Fibroblast of the conjunctiva (primary cell): ENCODE measurements around the gene SRRT.
"Not testable (repeated sequence)": the region's sequence is repeated elsewhere in the genome, so short reads cannot be mapped to it uniquely, and the experiment has no call there.

ENCODE experiments used
- DNase-seq: peaks from one replicate; pipeline ENCODE4 v3.0.0-alpha.2; 2010; ENCODE audit warnings: low read depth

Gene SRRT

GRCh38 chr7:100893910-100894721, 19.2 kb downstream of the SRRT start:
- DNase-seq, result no peak

DNA sequence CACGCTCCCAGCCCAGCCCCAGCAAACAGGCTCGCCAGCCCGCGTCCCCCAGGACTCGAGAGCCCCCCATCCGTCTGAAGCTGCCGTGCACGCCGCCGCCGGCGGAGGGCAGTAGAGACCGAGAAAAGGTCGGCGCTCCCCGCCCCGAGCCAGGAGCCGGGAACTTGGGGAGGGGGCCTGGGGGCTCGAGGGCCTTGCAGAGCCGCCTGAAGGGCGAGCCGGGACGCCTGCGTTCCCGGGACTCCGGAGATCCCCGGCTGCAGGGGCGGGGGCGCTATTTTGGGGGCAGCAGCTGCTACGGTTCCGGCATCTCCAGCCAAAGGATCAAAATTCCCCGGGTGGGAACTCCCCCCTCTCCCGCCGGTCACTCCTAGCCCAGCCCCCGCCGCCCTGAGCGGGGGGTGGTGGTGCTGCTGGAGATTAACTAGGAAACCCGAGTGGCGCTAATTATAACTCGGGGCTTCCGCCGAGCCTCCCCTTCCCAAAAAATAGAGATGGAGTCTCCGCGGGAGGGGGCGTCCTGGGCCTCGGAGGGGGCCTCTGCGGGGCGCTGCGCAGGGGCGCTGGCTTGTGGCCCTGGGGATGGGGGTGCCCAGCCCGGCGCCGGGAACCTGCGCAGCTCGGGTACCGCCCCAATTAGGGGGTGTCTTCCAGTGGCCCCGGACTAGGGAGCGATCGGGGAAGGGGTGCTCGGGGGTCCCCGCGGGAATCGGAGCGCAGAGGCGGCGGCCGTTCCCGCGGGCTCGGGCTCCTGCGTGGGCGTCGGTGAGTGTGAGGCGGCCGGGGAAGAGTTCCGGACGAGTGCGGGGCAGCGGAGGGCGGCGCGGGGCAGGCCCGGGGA, 20.2 kb downstream of the SRRT start:
- DNase-seq, result no peak

- no peak for DNase-seq
Observed at GRCh38 chr7:100895701-100895955, 20.7 kb downstream of the SRRT start, which contains the start of gene ACHE. TSS of gene ACHE (minus strand) at chr7:100895888. CDS start at chr7:100894232, 1,656 bp downstream.

DNA sequence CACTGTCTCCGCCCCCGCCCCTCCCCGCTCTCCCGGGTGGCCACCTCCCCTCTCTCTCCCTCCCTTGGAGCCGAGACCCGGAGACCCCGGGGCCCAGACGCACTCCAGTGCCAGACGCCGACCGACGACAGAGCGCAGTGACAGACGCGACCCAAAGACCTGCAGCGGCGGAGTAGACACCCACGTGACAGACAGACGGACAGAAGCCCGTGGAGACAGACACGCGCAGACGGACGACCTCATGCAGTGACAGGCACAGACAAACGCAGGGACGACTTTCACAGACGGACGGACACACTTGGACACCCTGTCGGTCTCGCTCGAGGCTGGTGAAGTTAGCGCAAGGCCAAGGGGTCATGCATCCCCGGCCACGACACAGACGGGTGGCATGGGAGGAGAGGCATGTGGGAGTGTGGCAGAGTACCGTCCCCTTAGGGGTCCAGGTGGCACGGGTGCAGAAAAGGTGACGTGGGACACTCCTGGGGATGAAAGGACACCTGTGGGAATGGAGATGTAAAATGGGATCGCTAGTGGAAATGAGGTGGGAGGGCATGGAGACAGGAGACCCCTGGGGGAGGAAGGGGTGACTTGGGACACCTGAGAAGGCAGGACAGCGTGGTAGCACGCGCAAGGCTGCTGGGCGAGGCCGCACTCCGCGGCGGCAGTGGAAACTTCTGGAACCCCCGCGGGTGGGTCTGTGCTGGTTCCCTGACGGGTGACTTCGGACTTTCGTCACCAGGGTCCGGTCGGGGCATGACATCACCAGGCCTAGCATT, 21.2 kb downstream of the SRRT start:
- DNase-seq, result no peak

DNA sequence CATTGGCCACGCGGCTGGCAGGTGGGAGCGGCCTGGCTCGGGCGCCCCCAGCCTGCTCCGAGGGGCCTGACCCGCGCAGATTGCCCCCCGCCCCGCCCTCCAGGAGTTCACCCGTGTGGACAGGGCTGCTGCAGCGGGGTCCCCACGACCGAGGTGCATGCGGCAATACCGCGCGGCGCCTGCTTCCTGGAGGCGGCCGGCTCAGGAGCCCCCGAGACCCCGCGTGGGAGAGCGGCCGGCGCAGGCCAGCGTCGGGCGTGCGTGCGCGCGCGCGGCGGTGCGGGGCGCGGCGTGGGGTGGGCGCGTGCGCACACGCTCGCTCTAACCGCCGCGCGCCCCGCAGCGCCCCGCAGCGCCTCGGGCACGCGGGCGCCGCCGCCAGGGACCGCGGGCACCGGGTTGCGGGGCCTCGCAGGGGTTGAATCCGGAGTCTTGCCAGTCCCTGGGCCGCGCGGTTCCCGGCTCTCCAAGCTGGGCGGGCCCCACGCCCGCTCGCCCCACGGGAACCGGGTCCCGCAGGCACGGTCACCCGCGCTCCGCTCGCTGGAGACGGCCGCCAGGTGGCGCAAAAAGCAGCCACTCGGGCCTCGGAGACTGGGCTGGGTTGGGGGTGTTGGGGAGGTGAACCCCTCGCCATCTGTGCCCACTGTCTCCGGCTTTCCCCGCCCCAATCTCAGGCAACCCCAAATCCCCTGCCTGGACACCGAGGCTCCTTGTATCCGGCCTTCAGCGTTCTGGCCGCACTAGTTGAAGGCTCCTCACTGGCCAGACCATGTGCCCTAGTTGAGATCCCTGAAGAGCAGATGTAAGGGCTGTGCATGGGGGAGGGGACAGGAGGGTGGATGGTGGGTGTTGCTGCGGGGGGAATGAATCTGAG, 22.1 kb downstream of the SRRT start:
- DNase-seq, result no peak

DNA sequence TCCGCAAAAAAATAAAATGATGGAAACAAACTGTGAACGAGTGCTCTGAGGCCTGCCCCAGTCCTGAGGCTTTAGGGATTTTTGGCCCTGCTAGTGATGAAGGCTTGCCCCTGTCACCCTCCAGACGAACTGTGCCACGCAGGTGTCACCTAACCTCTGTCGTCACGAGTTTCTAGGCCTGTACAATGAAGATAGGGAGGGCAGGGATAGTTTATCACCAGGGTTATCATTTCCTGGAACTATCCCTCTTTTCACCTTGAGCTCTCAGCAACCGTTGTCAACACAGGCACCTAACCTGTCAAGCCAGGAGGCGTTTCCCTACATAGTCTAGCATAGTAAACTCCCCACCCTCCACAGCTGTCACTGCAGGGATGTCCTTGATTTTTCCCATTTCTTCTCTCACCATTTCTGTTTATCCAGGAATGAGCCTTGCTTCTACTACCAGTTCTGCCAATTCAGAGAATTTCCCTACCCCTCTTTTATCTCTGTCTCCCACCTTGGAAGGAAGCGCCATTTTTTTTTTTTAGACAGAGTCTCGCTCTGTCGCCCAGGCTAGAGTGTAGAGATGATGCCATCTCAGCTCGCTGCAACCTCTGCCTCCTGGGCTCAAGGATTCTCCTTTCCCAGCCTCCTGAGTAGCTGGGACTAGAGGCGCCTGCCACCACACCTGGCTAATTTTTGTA, 23.0 kb downstream of the SRRT start:
- no peak for DNase-seq

- no peak for DNase-seq
Observed at GRCh38 chr7:100899432-100899831, 24.5 kb downstream of the SRRT start.

GRCh38 chr7:100900978-100901377, 26.1 kb downstream of the SRRT start:
- DNase-seq, result no peak

GRCh38 chr7:100901921-100902332, 27.0 kb downstream of the SRRT start:
- DNase-seq, result no peak

- no peak for DNase-seq
Observed at GRCh38 chr7:100902638-100903037, 27.7 kb downstream of the SRRT start.

GRCh38 chr7:100908512-100908911, 33.6 kb downstream of the SRRT start:
- no peak for DNase-seq

- not testable (repeated sequence) for DNase-seq
Observed at GRCh38 chr7:100910443-100910842, 35.5 kb downstream of the SRRT start.

DNA sequence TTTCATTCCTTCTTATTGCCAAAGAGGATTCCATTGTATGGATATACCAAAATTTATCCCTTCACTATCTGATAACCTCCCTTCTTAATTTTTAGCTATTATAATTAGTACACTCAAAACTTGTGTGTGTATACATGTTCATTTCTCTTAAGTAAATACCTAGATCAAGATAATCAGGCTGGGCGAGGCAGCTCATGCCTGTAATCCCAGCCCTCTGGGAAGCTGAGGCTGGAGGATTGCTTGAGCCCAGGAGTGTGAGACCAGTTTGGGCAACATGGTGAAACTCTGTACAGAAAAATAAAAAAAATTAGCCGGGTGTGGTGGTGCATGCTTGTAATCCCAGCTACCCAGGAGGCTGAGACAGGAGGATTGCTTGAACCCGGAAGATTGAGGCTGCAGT, 36.6 kb downstream of the SRRT start:
- DNase-seq, result no peak

GRCh38 chr7:100914208-100914878, 39.4 kb downstream of the SRRT start:
- DNase-seq, result no peak

DNA sequence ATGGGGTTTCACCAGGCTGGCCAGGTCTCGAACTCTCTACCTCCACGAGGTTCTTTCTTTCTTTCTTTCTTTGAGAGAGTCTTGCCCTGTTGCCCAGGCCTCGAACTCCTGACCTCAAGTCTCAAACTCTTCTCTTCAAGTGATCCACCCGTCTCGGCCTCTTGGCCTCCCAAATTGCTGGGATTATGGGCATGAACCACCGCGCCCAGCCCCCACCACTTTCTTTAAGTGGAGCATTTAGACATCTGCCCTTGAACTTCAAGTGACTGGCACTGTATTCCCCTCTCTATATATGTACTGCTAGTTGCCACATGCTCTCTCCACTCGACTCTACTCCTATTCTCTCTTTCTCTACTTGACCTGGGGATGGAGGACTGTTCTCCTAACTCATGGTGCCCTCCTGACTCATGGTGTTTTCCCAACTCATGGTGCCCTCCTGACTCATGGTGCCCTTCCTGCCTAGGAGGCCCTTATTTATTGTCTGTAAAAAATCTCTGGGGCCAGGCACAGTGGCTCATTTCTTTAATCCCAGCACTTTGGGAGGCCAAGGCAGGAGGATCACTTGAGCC, 40.1 kb downstream of the SRRT start:
- no peak for DNase-seq

DNA sequence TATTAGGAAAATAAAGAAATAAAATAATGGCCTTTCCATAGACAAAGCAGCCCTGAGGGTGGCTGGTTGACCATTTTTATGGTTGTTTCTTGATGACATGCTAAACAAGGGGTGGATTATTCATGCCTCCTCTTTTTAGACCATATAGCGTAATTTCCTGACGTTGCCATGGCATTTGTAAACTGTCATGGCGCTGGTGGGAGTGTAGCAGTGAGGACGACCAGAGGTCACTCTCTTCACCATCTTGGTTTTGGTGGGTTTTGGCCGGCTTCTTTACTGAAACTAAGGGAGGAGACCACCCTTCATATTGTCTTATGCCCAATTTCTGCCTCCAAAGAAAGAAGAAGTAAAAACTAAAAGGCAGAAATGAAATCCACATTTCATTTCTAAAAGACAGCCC, 44.4 kb downstream of the SRRT start:
- DNase-seq, result not testable (repeated sequence)

DNA sequence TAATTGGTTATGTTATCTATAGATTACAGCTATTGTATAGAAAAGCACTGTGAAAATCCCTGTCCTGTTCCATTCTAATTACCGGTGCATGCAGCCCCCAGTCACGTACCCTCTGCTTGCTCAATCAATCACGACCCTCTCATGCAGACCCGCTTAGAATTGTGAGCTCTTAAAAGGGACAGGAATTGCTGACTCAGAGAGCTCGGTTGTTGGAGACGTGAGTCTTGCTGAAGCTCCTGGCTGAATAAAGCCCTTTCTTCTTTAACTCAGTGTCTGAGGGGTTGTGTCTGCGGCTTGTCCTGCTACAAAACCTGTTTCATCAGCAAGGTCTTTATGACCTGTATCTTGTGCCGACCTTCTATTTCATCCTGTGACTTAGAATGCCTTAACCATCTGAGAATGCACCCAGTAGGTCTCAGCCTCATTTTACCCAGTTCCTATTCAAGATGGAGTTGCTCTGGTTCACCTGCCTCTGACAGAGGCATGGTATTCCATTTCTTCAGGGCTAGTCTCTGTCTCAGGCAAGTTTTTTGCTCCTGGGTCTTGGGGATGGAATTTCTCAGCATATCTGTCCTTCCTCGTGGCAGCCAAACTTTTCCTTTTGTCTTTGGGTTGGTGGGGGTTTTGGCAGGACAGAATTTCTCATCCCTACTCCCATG, 45.0 kb downstream of the SRRT start:
- not testable (repeated sequence) for DNase-seq

GRCh38 chr7:100921039-100921438, 46.1 kb downstream of the SRRT start:
- no peak for DNase-seq

DNA sequence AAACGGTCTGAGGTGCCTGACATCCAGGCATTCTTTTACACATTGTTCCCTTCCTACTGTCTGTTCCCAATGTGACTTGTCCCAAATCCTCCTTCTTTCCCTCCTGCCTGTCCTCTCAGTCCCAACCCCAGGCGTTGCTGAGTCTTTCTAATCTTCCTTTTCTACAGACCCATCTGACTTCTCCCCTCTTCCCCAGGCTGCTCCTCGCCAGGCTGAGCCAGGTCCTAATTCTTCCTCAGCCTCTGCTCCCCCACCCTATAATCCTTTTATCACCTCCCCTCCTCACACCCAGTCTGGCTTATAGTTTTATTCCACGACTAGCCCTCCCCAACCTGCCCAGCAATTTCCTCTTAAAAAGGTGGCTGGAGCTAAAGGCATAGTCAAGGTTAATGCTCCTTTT, 48.7 kb downstream of the SRRT start:
- DNase-seq, result not testable (repeated sequence)

DNA sequence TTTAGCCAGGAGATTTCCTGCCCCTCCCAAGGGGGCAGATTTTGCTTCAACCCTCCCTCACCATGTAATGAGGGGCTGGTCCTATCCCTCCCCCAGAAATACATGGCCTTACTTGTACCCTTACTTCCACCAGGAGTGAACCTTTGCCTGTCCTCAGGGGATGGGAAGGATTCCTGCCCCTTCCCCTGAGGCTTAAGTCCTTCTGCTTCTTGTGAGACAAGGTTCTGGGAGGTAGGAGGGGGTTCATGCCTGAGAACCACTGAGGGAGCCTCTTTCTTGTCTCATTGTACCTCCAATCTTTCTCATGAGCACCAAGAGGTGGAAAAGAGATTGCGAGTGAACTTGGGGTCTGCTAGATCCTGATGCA, 54.9 kb downstream of the SRRT start:
- no peak for DNase-seq
